OCI-LY3 (cell line): ENCODE results near the gene FBXO24.

Source experiments
- EZH2phosphoT487 ChIP-seq: fragments of 200-600 bp; shearing (Covaris generic); IDR thresholded peaks from 2 replicates; pipeline ENCODE4 v1.6.1; 2018; ENCODE audit warnings: antibody characterized with exemption, mixed run types, low read depth
- TF ChIP-seq, protein P1 (sequence below): fragments of 200-600, 300-600 bp; sonication (generic); IDR thresholded peaks from 2 replicates; pipeline ENCODE4 v1.5.1; 2014; ENCODE audit warnings: antibody characterized with exemption, low read length, low read depth

DNA sequence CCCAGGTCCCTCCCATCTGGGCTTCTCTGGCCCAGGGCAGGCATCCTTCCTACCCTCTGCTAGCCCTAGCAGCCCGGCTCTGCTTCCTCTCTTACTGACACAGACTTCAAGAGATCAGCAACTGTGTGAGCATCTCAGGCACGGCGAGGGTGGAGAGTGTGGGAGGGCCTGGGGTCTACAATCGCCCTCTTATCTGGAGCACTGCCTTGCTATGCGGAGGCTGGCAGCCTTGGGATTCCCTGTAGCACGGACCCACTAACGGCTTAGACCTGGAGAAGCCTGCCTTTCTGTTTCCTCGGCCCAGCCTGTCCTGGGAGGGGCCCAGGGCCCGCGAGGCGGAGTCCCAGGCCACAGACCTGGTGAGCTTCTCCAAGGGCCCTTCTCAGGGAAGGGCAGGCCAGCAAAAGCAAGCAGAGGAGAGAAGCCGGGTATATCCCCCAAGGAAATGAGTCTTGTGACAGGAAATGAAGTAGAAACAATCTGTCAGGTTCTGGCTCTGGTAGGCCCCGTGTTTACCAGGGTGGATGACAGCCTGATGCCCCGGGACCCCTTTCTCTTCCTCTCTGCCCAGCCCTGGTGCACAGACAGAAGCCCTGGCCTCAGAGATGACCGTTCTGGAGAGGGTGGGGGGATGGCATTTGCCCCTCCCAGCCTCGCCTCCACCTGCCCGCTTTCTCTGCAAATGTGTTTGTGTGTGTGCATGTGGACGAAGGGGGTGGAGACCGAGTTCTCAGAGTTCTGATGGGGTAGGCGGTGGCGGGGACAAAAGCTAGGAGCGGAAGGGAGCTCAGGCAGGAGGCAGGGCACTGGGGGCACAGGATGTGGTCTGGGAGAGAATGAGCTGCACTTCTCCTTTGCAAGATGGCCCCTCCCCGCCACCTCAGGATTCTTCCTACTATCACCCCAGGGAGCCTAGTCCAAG is 2.7 kb upstream of the FBXO24 start:
- TF ChIP-seq, protein P1, sequence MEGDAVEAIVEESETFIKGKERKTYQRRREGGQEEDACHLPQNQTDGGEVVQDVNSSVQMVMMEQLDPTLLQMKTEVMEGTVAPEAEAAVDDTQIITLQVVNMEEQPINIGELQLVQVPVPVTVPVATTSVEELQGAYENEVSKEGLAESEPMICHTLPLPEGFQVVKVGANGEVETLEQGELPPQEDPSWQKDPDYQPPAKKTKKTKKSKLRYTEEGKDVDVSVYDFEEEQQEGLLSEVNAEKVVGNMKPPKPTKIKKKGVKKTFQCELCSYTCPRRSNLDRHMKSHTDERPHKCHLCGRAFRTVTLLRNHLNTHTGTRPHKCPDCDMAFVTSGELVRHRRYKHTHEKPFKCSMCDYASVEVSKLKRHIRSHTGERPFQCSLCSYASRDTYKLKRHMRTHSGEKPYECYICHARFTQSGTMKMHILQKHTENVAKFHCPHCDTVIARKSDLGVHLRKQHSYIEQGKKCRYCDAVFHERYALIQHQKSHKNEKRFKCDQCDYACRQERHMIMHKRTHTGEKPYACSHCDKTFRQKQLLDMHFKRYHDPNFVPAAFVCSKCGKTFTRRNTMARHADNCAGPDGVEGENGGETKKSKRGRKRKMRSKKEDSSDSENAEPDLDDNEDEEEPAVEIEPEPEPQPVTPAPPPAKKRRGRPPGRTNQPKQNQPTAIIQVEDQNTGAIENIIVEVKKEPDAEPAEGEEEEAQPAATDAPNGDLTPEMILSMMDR: no peak
- TF ChIP-seq EZH2phosphoT487: no peak
